Right lobe of liver (tissue), 4 donors: Measurements from ENCODE around the gene ZBTB25.

Experiments
- CTCF ChIP-seq, 4 donors: fragments of 200-600 bp in 3 of 4; fragments of 450-650 bp in 1 of 4; IDR thresholded peaks; one replicate each; pipeline versions ENCODE4 v1.5.1 to v1.8.0; 2016 to 2022; ENCODE audit warnings: antibody characterized with exemption in 4 of 4, mild to moderate bottlenecking in 2 of 4
- POLR2A ChIP-seq: fragments of 450-650 bp; IDR thresholded peaks from one replicate; pipeline ENCODE4 v1.6.1; 2017; ENCODE audit warnings: antibody characterized with exemption, mild to moderate bottlenecking
- donor health status: DM: no; HTN: no; CAD: no.
- donor health status: DM: no; HTN: no; CAD: no.
- donor health status: DM: no; HTN: yes; CAD: no.

- no peak for TF ChIP-seq CTCF (IDR thresholded peaks at IDR 0.05)
- TF ChIP-seq POLR2A = no peak
Observed at GRCh38 chr14:64550621-64551333, 47.1 kb upstream of the ZBTB25 start.
